ENCODE measurements around the gene USP26.
"Not testable (repeated sequence)": the region's sequence is repeated elsewhere in the genome, so short reads cannot be mapped to it uniquely, and the experiment has no call there.

Gene USP26

GRCh38 chrX:133097031-133097430, at the start of gene USP26:
Gene USP26, minus strand, starts transcription at chrX:133097109. Its CDS starts 68,889 bp downstream, at chrX:133028220.
- TF ChIP-seq CTCF (IDR thresholded peaks at IDR 0.05; ENCODE audit: borderline replicate concordance, insufficient read depth, low read depth, low read length) = no peak
- H3K4me3 ChIP-seq (ENCODE audit: low read depth, low read length) = no peak within 1 kb of the TSS

- TF ChIP-seq CTCF (IDR thresholded peaks at IDR 0.05; ENCODE audit: borderline replicate concordance, insufficient read depth, low read depth, low read length) = no peak
- H3K4me3 ChIP-seq (ENCODE audit: low read depth, low read length) = no peak overlapping the region
These were observed 37.4 kb upstream of the USP26 start for GRCh38 chrX:133134282-133134681.

GRCh38 chrX:133120406-133120805, 23.5 kb upstream of the USP26 start:
- H3K4me3 ChIP-seq (ENCODE audit: low read depth, low read length) = no peak overlapping the region
- no peak for TF ChIP-seq CTCF (IDR thresholded peaks at IDR 0.05; ENCODE audit: borderline replicate concordance, insufficient read depth, low read depth, low read length)

- H3K4me3 ChIP-seq (ENCODE audit: low read depth, low read length) = no peak overlapping the region
- no peak for TF ChIP-seq CTCF (IDR thresholded peaks at IDR 0.05; ENCODE audit: borderline replicate concordance, insufficient read depth, low read depth, low read length)
These were observed 2.7 kb downstream of the USP26 start for GRCh38 chrX:133094098-133094731.

GRCh38 chrX:133090236-133090809, 6.6 kb downstream of the USP26 start:
- no peak for TF ChIP-seq CTCF (IDR thresholded peaks at IDR 0.05; ENCODE audit: borderline replicate concordance, insufficient read depth, low read depth, low read length)
- no peak overlapping the region for H3K4me3 ChIP-seq (ENCODE audit: low read depth, low read length)

GRCh38 chrX:133089411-133089810, 7.5 kb downstream of the USP26 start:
- no peak overlapping the region for H3K4me3 ChIP-seq (ENCODE audit: low read depth, low read length)
- TF ChIP-seq CTCF (IDR thresholded peaks at IDR 0.05; ENCODE audit: borderline replicate concordance, insufficient read depth, low read depth, low read length) = no peak

- TF ChIP-seq CTCF (IDR thresholded peaks at IDR 0.05; ENCODE audit: borderline replicate concordance, insufficient read depth, low read depth, low read length) = no peak
- H3K4me3 ChIP-seq (ENCODE audit: low read depth, low read length) = no peak overlapping the region
These were observed 11.1 kb downstream of the USP26 start for GRCh38 chrX:133085785-133086184.

- not testable (repeated sequence) for H3K4me3 ChIP-seq (ENCODE audit: low read depth, low read length)
These were observed 11.9 kb downstream of the USP26 start for GRCh38 chrX:133085056-133085455.
